Stimulated activated naive CD8-positive, alpha-beta T cell treated with anti-CD3 and anti-CD28 coated beads, Interleukin-15, amount 100 ng/mL, for 72 hours (primary cell): ENCODE results near the gene ZSCAN31.
"Not testable (repeated sequence)": the region's sequence is repeated elsewhere in the genome, so short reads cannot be mapped to it uniquely, and the experiment has no call there.

Experiments used
- ATAC-seq: fragments of 150-1000 bp; cut with Tn5 transposase; 2 replicates; pipeline ENCODE4 v1.10.0; 2021; ENCODE audit warnings: mild to moderate bottlenecking, moderate library complexity
- DNase-seq, 2 donors: peaks; one replicate each; pipeline ENCODE4 v3.0.0; 2021 to 2022
- H3K27ac Mint-ChIP-seq, 2 donors: one replicate each; pipeline ENCODE4 v1.8.0; 2022; ENCODE audit warnings: mild to moderate bottlenecking in 2 of 2, mixed read lengths in 2 of 2, moderate library complexity in 2 of 2
- H3K27me3 Mint-ChIP-seq: one replicate; pipeline ENCODE4 v1.8.0; 2022; ENCODE audit warnings: mixed read lengths
- H3K4me1 Mint-ChIP-seq: one replicate; pipeline ENCODE4 v1.8.0; 2022; ENCODE audit warnings: mild to moderate bottlenecking, mixed read lengths
- H3K4me3 Mint-ChIP-seq, 2 donors: one replicate each; pipeline ENCODE4 v1.8.0; 2022; ENCODE audit warnings: mild to moderate bottlenecking in 2 of 2, mixed read lengths in 2 of 2, moderate library complexity in 1 of 2
- H3K9me3 Mint-ChIP-seq, 2 donors: one replicate each; pipeline ENCODE4 v1.8.0; 2022; ENCODE audit warnings: mixed read lengths in 2 of 2

Gene ZSCAN31

GRCh38 chr6:28340310-28341095 lies 4.6 kb upstream of the ZSCAN31 start:
- Mint-ChIP-seq H3K27ac (no peak overlapping the region), H3K9me3 (peaks cover 12 to 25% of the 10 kb centered on the region in 2 donors), H3K4me1 (no peaks in the 10 kb centered on the region), H3K4me3 (no peak overlapping the region), H3K27me3 (no peaks in the 10 kb centered on the region)
- DNase-seq = no peak
- ATAC-seq = no peak

GRCh38 chr6:28337121-28337520 lies 1.2 kb upstream of the ZSCAN31 start:
- no peak overlapping the region for H3K27ac Mint-ChIP-seq
- H3K4me1 Mint-ChIP-seq = peaks cover 17% of the 10 kb centered on the region
- DNase-seq = no peak
- peaks cover 20 to 21% of the 10 kb centered on the region in 2 donors for H3K9me3 Mint-ChIP-seq
- H3K27me3 Mint-ChIP-seq = no peaks in the 10 kb centered on the region
- H3K4me3 Mint-ChIP-seq = no peak overlapping the region
- ATAC-seq = no peak

- Mint-ChIP-seq H3K4me3 (no peak overlapping the region), H3K27me3 (no peaks in the 10 kb centered on the region), H3K9me3 (peaks cover 15 to 17% of the 10 kb centered on the region in 2 donors), H3K4me1 (peaks cover 17% of the 10 kb centered on the region), H3K27ac (no peak overlapping the region)
- DNase-seq (peak; percentile 18 to 19), ATAC-seq (peak; percentile 37)
Measured at GRCh38 chr6:28336284-28337120, 554 bp upstream of the ZSCAN31 start.

- Mint-ChIP-seq H3K4me3 (no peak overlapping the region), H3K4me1 (peaks cover 17% of the 10 kb centered on the region), H3K9me3 (peaks cover 2 to 8% of the 10 kb centered on the region in 2 donors), H3K27ac (peak overlapping the region in 1 of 2 donors; percentile 47), H3K27me3 (no peaks in the 10 kb centered on the region)
- ATAC-seq = peak; percentile 5
- DNase-seq = no peak
Measured at GRCh38 chr6:28335040-28335563, 846 bp downstream of the ZSCAN31 start.

GRCh38 chr6:28334286-28335039 lies 1.5 kb downstream of the ZSCAN31 start:
- ATAC-seq = no peak
- peak overlapping the region in 1 of 2 donors; percentile 47 for H3K27ac Mint-ChIP-seq
- peaks cover under 1 to 8% of the 10 kb centered on the region in 2 donors for H3K9me3 Mint-ChIP-seq
- no peak for DNase-seq
- peaks cover 17% of the 10 kb centered on the region for H3K4me1 Mint-ChIP-seq
- H3K27me3 Mint-ChIP-seq = no peaks in the 10 kb centered on the region
- peak overlapping the region in 1 of 2 donors; percentile 21 for H3K4me3 Mint-ChIP-seq

DNA sequence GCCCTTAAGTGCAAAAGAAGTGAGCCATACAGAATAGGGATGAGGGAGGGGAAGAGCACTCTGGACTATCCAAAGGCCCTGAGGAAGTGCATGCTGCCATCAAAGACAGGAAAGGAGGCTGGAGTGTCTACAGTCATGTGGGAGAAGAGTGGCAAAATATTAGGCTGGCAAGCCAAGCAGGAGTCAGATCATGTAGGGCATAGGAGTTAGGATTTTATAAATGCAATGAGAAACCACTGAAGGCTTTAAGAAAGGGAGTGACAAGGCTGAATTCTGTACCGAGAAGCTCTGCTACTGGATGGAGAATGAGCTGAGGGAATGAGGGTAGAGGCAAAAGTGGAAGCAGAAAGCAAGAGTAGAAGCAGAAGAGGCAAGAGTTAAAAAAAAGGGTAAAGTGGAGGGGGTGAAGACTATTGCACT lies 2.3 kb downstream of the ZSCAN31 start:
- no peaks in the 10 kb centered on the region for H3K27me3 Mint-ChIP-seq
- H3K9me3 Mint-ChIP-seq = peaks cover 9 to 15% of the 10 kb centered on the region in 2 donors
- no peak for DNase-seq
- H3K4me1 Mint-ChIP-seq = peaks cover 17% of the 10 kb centered on the region
- no peak overlapping the region for H3K27ac Mint-ChIP-seq
- no peak for ATAC-seq
- H3K4me3 Mint-ChIP-seq = no peak overlapping the region

- Mint-ChIP-seq H3K9me3 (peaks cover 10 to 15% of the 10 kb centered on the region in 2 donors), H3K4me3 (no peak overlapping the region), H3K27me3 (no peaks in the 10 kb centered on the region), H3K4me1 (peaks cover 17% of the 10 kb centered on the region), H3K27ac (no peak overlapping the region)
- ATAC-seq = no peak
- no peak for DNase-seq
Measured at GRCh38 chr6:28333047-28333446, 2.9 kb downstream of the ZSCAN31 start.

DNA sequence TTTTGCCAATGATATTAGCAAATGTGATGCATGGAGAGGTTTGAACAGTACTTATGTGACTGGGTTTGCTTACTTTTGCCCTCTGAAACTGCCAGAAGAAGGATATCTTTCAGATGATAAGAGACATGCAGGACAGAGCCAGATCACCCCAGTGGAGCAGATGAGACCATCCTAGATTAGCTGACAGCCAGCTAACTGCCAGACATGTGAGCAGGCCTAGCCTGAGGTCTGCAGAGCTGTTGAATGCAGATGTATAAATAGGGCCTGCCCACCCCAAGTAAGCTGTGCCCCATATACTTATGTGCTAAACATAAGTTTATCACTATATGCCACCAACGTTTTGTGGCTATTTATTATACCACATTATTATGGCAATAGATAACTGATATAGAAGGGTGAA lies 5.9 kb downstream of the ZSCAN31 start:
- Mint-ChIP-seq H3K27me3 (no peaks in the 10 kb centered on the region), H3K4me1 (peaks cover 15% of the 10 kb centered on the region), H3K9me3 (peaks cover 33 to 34% of the 10 kb centered on the region in 2 donors), H3K27ac (no peak overlapping the region), H3K4me3 (no peak overlapping the region)
- DNase-seq (no peak), ATAC-seq (no peak)

DNA sequence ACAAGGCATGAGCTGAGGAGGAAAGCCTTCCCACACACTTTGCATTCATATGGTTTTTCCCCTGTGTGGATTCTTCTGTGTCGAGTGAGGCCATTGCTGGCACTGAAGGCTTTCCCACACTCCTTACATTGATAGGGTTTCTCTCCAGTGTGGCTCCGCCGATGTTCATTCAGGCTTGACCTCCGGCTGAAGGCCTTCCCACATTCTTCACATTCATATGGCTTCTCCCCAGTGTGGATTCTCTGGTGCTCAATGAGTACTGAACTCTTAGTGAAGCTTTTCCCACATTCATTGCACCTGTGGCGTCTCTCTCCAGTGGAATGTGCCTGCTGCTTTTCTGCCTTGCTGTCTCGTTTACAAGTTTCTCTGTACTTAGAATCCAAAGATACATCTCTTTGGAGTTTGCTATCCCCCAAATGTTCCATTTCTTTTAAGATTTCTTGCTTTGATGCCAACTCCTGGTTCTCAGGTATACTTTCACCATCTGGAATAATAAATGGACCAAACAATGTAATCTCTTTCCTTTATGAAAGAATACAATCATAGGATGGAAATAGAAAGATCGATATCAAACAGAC lies 9.5 kb downstream of the ZSCAN31 start:
- Mint-ChIP-seq H3K27ac (no peak overlapping the region), H3K4me1 (no peaks in the 10 kb centered on the region), H3K9me3 (peaks cover 35 to 57% of the 10 kb centered on the region in 2 donors), H3K27me3 (peaks cover 6% of the 10 kb centered on the region), H3K4me3 (no peak overlapping the region)
- ATAC-seq (no peak), DNase-seq (no peak)

DNA sequence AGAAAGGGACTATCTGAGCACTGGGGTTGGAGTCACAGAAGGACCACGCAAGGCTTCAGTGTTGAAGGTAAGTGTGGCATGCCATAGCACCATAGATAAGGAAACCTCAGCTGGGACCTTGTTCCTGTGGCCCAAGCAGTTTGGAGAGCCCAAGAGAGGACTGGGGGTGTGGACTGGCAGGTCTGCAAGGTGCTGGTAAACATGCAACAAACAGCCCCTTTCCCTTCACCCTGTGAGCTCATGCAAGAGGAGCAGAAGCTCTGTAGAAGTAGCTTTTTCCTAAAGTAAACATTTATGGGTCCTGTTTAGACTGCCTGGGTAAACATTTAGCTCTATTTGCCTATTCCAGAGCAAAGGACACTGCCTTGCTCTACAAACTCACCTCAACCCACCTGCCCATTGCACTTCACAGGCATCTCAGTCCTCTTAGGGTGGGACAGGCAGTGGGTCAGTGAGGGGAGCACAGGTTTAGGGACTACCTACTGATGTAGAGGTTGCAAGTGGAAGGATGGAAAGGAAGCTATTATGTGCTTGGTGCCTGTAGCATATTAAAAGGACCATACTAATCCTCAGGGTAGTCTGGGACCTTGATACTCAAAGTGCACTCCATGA lies 12.0 kb downstream of the ZSCAN31 start:
- peaks cover 6% of the 10 kb centered on the region for H3K27me3 Mint-ChIP-seq
- H3K4me1 Mint-ChIP-seq = no peaks in the 10 kb centered on the region
- peaks cover 30 to 52% of the 10 kb centered on the region in 2 donors for H3K9me3 Mint-ChIP-seq
- no peak overlapping the region for H3K4me3 Mint-ChIP-seq
- no peak for ATAC-seq
- no peak overlapping the region for H3K27ac Mint-ChIP-seq
- DNase-seq = no peak

- DNase-seq = no peak
- H3K4me3 Mint-ChIP-seq = no peak overlapping the region
- ATAC-seq = no peak
- H3K27ac Mint-ChIP-seq = no peak overlapping the region
- H3K27me3 Mint-ChIP-seq = peaks cover 6% of the 10 kb centered on the region
- H3K9me3 Mint-ChIP-seq = peaks cover 24 to 44% of the 10 kb centered on the region in 2 donors
- H3K4me1 Mint-ChIP-seq = no peaks in the 10 kb centered on the region
Measured at GRCh38 chr6:28322661-28323060, 13.3 kb downstream of the ZSCAN31 start.

DNA sequence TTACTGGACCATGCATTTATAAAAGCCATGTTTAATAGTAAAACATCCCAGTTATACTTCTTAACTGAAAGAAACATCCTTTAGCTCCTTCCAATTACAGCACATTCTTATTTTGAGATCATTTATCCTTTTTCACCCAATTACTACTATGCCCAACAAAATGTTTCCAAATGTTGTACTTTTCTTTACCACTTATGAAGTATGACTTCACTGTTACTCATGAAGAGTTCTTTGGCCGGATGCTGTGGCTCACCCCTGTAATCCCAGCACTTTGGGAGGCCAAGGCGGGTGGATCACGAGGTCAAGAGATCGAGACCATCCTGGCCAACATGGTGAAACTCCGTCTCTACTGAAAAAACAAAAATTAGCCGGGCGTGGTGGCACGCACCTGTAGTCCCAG lies 18.1 kb downstream of the ZSCAN31 start:
- DNase-seq, H3K4me1 Mint-ChIP-seq, H3K27ac Mint-ChIP-seq, H3K4me3 Mint-ChIP-seq, ATAC-seq, H3K9me3 Mint-ChIP-seq, H3K27me3 Mint-ChIP-seq: not testable (repeated sequence)

- Mint-ChIP-seq H3K4me1 (no peaks in the 10 kb centered on the region), H3K4me3 (no peak overlapping the region), H3K27me3 (peaks cover 19% of the 10 kb centered on the region), H3K9me3 (no peaks in the 10 kb centered on the region), H3K27ac (no peak overlapping the region)
- DNase-seq (no peak), ATAC-seq (no peak)
Measured at GRCh38 chr6:28315628-28316027, 20.3 kb downstream of the ZSCAN31 start.

GRCh38 chr6:28312939-28313338 lies 23.0 kb downstream of the ZSCAN31 start:
- H3K27ac Mint-ChIP-seq = no peak overlapping the region
- ATAC-seq (no peak), DNase-seq (no peak)
- H3K27me3 Mint-ChIP-seq = peaks cover 46% of the 10 kb centered on the region
- no peaks in the 10 kb centered on the region for H3K4me1 Mint-ChIP-seq
- peaks cover 10 to 14% of the 10 kb centered on the region in 2 donors for H3K9me3 Mint-ChIP-seq
- no peak overlapping the region for H3K4me3 Mint-ChIP-seq
